GM18499 (cell line): ENCODE measurements around the gene LRCH2.

ENCODE experiments used
- ATAC-seq: cut with Tn5 transposase; IDR thresholded peaks from one replicate; pipeline ENCODE4 v1.9.1; 2021; ENCODE audit warnings: moderate number of reproducible peaks; ENCODE audit not compliant: insufficient read depth, unreplicated experiment

The LRCH2 gene

GRCh38 chrX:115089419-115089818, 144.5 kb downstream of the LRCH2 start:
- ATAC-seq = no peak

- no peak for ATAC-seq
Measured at GRCh38 chrX:115068896-115069295, 165.0 kb downstream of the LRCH2 start.

GRCh38 chrX:115067812-115068211, 166.1 kb downstream of the LRCH2 start:
- no peak for ATAC-seq

GRCh38 chrX:115065304-115065703, 168.6 kb downstream of the LRCH2 start:
- no peak for ATAC-seq
